Measurements from ENCODE around the gene CTDSP1.
A peak's percentile ranks its signal among the peaks of the same experiment; 100 is the strongest.

CTDSP1 gene

DNA sequence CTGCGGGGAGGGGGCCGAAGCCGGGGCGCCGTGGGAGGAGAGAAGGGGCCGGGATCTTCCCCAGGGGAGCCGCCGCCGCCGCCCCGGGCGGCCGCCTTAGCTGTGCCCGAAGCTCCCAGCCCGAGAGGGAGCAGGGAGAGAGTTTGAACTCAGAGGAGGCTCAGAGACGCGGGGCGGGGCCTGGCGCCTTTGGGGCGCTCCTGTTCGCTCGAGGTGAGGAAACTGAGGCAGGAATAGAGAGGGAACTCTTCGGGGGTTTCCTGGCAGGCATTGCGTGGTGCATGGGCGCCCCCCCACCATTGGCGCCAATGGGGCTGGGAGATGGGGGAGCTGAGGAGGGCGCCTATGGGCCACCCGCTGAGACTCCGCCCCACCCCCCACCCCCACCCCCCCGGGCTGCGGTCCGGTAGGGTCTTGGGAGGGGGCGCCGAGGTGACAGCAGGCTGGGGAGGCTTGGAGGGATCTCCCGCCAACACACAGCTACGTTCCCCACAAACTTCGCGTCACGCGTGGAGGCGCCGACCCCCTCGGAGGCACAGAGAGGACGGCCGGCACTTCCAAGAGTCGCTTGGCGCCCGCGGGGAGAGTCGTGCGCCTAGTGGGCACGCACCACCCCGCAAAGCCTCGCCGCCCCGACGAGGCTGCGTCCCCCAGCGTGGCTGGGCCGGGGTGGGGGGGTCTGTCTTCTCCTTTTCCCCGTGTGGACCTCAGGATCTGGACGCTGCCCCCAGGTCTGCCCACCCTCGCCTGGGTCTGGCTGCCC, 680 bp downstream of the CTDSP1 start:
- DNase-seq (ENCODE audit: low read depth): no peak

DNA sequence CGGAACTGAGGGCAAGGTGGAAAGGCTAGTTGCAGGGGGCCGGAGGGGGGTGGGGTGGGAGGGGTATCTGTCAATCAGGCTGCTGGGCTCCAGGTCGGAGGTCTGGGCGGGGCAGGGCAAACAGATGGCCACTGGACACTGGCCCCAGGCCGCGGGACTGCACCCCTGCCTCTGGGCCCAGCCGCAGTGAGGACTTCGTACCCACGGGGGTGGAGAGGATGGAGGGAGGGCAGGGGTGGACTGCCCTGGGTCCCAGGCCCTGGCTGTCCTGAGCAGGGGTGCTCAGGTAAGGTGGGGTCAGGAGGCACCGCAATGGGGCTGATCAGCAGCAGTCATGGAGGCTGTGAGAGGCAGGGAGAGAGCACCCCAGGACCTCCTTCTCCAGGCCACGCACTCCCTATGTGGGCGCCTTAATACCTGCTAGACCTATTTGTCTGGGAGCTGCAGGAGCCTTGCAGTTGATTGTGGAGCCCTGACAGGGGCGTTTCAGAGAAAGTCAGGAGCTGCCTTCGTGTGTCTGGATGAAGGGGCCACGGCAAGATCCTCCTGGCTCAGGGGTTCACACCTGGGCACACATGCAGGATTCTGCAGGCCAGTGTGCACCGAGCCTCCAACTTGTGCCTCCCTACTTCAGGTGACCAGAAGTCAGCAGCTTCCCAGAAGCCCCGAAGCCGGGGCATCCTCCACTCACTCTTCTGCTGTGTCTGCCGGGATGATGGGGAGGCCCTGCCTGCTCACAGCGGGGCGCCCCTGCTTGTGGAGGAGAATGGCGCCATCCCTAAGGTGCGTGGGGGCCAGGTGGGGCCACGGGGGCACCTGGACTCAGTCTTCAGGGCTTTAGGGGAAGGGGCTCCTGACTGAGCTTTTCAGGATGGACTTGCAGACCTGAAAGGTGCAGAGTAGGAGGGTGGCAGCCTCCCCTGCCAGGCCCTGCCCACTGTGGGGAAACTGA, 1.5 kb downstream of the CTDSP1 start:
- no peak for DNase-seq (ENCODE audit: low read depth)

DNA sequence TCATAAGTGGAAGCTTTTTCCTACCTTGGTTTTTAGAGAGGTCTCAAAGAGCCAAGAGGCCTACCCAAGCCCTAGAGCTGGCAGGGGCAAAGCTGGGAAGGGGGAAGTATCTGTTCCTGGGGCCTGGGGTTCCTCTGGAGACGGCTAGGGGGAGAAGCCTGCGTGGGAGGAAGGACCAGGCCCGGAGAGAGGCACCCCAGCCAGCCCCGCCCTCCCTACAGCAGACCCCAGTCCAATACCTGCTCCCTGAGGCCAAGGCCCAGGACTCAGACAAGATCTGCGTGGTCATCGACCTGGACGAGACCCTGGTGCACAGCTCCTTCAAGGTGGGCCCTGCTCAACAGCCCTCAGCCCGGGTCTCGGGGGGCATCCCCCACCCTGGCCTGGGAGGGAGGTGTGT, 2.2 kb downstream of the CTDSP1 start:
- no peak for DNase-seq (ENCODE audit: low read depth)

DNA sequence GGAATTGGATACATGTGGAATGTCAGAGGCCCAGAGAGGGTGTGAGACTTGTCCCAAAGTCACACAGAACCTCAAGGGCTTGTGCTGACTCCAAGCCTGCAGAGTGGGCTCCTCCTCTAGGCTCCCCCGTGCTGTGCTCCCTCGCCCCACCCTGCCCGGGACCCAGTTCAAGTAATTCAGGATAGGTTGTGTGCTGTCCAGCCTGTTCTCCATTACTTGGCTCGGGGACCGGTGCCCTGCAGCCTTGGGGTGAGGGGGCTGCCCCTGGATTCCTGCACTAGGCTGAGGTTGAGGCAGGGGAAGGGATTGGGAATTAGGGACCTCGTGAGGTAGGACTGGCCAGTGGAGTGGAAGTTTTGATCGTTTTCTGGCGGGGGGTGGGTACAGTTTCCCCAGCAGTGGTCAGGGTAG, 2.8 kb downstream of the CTDSP1 start:
- no peak for DNase-seq (ENCODE audit: low read depth)

DNA sequence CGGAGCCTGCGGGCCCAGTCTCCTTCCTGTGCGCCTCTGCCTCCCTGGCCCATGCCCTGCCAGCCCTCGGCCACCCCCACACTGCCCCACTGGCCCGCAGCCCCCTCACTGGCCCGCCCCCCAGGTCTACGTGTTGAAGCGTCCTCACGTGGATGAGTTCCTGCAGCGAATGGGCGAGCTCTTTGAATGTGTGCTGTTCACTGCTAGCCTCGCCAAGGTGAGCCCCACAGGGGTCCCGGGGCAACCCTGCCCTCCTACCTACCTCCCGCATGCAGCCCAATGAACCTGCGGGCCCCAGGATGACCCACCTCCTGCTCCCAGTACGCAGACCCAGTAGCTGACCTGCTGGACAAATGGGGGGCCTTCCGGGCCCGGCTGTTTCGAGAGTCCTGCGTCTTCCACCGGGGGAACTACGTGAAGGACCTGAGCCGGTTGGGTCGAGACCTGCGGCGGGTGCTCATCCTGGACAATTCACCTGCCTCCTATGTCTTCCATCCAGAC, 3.3 kb downstream of the CTDSP1 start:
- DNase-seq (ENCODE audit: low read depth): no peak

DNA sequence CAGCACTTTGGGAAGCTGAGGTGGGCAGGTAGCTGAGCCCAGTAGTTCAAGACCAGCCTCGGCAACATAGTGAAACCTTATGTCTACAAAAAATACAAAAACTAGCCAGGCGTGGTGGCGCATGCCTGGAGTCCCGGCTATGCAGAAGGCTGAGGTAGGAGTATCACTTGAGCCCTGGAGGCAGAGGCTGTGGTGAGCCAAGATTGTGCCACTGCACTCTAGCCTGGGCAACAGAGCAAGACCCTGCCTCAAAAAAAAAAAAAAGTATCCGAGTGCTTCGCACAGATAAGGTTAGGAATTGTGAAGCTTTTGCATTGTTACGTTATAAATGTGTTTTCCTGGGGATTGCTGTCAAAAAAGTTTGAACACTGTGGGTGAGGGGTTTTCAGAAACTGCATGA, 4.1 kb downstream of the CTDSP1 start:
- DNase-seq (ENCODE audit: low read depth): no peak

DNA sequence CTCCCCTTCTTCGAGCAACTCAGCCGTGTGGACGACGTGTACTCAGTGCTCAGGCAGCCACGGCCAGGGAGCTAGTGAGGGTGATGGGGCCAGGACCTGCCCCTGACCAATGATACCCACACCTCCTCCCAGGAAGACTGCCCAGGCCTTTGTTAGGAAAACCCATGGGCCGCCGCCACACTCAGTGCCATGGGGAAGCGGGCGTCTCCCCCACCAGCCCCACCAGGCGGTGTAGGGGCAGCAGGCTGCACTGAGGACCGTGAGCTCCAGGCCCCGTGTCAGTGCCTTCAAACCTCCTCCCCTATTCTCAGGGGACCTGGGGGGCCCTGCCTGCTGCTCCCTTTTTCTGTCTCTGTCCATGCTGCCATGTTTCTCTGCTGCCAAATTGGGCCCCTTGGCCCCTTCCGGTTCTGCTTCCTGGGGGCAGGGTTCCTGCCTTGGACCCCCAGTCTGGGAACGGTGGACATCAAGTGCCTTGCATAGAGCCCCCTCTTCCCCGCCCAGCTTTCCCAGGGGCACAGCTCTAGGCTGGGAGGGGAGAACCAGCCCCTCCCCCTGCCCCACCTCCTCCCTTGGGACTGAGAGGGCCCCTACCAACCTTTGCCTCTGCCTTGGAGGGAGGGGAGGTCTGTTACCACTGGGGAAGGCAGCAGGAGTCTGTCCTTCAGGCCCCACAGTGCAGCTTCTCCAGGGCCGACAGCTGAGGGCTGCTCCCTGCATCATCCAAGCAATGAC, 4.8 kb downstream of the CTDSP1 start:
- DNase-seq (ENCODE audit: low read depth): no peak

DNA sequence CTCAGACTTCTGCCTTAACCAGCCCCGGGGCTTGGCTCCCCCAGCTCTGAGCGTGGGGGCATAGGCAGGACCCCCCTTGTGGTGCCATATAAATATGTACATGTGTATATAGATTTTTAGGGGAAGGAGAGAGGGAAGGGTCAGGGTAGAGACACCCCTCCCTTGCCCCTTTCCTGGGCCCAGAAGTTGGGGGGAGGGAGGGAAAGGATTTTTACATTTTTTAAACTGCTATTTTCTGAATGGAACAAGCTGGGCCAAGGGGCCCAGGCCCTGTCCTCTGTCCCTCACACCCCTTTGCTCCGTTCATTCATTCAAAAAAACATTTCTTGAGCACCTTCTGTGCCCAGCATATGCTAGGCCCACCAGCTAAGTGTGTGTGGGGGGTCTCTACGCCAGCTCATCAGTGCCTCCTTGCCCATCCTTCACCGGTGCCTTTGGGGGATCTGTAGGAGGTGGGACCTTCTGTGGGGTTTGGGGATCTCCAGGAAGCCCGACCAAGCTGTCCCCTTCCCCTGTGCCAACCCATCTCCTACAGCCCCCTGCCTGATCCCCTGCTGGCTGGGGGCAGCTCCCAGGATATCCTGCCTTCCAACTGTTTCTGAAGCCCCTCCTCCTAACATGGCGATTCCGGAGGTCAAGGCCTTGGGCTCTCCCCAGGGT, 5.5 kb downstream of the CTDSP1 start:
- DNase-seq (ENCODE audit: low read depth): no peak

DNA sequence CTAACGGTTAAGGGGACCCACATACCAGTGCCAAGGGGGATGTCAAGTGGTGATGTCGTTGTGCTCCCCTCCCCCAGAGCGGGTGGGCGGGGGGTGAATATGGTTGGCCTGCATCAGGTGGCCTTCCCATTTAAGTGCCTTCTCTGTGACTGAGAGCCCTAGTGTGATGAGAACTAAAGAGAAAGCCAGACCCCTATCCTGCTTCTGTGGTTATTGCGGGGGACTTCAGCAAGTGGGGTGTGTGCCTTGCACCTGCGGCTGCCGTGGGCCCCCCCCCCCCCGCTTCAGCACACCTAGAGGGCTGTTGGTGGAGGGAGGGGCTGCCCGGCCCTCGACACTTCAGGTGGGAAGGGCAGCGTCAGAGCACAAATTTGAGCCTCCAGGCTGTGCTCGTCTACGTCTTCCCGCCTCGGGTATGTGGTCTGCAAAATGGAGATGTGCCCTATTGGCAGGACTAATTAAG, 6.1 kb downstream of the CTDSP1 start:
- DNase-seq (ENCODE audit: low read depth): no peak

DNA sequence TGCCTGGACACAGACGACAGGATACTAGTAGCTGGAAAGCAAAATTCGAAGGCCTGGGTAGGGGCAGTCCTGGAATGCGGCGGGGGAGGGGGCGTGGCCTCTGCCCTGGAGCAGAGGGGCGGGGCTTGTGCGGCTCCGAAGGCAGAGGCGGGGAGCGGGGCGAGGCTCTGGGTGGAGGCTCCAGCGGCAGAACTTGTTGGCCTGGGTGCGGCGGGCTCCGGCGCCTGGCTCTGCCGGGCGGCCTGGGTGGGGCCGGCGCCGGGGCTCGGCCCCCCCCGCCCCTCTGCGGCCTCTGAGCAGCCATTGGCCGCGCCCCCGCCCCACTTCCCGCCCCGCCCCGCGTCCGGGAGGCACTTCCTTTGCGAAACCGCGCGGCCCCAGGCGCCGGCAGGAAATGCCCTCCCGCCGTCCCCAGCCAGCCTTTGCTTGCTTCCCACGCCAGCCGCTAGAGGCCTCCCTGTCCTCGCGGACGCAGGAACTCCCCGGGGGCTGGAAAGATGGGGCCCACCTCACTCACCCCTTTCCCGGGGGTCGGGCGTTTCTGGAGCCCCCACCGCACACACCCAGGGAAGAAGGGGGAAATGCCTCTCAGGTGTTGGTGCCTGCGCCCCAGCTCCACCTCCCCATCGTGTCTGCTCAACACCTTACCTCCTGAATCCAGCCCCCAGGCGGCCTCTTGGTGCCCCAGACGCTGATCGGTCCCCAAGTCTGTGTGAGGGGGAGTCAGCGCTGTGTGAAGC, 6.7 kb downstream of the CTDSP1 start:
- DNase-seq (ENCODE audit: low read depth): peak; percentile 92

DNA sequence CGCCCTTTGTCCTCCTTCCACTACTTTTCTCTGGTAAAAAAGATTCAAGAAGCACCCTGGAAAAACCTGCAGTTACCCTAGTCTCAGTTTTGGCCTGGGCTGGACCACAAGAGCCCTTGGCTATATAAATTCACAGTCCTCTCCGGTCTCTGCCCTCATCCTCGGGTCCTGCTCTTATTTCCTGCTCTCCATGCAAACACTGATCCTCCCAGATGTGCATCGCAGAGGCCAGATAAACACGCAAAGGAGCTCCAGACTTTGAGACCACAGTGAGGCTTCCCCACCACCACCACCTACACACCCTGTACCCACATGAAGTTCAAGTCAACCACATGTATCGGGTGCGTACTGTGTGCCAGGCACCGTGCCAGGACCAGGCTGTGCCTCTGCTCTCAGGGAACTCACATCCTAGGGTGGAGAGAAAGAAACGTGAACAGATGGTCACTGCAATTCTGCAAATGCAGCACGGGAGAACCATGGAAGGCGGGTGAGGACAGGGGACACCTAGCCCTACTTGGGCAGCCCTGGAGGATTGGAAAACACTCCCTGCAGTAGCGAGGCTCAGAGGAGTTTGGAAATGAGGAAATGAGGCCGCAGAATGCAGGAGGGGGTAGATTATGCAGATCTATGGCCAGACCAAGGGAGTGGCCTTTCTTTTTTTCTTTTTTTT, 7.4 kb downstream of the CTDSP1 start:
- DNase-seq (ENCODE audit: low read depth): no peak

DNA sequence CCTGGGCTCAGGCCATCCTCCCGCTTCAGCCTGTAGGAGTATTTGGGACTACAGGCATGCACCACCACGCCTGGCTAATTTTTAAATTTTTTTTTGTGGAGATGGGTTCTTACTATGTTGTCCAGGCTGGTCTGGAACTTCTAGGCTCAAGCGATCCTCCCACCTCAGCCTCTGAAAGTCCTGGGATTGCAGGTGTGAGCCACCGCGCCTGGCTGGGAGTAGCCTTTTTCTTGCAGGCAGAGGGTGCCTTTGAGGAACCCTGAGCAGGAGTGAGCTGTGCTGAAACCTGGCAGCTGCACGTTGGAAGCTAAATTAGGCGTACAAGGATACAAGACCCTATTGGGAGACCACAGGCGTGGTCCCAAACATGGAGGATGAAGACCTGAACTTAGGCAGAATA, 8.0 kb downstream of the CTDSP1 start:
- DNase-seq (ENCODE audit: low read depth): no peak

DNA sequence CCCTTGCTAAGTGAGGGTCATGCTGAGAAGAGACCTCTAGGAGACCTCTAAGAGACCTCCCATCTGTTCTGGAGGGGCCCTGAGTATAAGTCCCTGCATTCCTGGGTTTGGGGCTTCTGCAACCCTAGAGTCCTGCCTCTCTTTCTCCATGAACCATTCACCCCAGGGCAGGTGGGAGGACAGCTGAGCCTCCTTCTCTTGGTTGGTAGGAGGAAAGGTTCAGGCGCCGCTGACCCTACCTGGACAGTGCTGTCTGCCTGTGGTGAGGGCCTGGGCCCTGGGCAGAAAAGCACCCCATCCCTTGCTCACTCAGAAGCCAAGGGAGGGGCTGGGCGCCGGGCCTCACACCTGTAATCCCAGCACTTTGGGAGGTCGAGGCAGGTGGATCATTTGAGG, 18.7 kb downstream of the CTDSP1 start:
- no peak for DNase-seq (ENCODE audit: low read depth)

DNA sequence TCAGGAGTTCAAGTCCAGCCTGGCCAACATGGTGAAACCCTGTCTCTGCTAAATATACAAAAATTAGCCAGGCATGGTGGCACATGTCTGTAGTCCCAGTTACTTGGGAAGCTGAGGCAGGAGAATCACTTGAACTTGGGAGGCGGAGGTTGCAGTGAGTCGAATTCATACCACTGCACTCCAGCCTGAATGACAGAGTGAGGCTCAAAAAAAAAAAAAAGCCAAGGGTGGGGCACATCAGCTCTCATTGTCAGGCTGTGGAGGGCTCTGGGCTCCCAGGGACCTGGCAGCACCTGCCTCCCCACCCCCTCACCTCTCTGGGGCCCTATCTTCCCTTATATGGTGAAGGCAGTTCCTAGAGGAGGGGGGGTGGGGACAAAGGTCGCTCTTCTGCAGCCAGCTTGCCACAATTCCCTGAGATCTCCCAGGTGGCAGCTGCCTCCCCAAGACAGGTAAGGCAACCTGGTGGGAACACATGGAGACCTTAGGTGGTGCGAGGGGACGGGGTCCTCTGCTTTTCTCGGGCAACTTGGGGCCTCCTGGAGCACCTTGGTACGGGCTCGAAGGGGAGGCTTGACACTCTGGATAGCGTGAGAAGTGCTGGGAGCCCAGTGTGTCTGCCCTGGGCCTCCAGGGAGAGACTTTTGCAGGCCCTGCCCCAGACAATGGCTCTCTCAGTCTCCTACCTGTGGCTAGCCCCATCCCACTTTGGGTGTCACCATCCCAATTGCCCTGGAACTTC, 19.2 kb downstream of the CTDSP1 start, which contains the start of gene VIL1:
Gene VIL1, plus strand, starts transcription at position 407 of the 742 bp plus-strand sequence. CDS start 4,656 bp downstream, outside the sequence.
- DNase-seq (ENCODE audit: low read depth): no peak

DNA sequence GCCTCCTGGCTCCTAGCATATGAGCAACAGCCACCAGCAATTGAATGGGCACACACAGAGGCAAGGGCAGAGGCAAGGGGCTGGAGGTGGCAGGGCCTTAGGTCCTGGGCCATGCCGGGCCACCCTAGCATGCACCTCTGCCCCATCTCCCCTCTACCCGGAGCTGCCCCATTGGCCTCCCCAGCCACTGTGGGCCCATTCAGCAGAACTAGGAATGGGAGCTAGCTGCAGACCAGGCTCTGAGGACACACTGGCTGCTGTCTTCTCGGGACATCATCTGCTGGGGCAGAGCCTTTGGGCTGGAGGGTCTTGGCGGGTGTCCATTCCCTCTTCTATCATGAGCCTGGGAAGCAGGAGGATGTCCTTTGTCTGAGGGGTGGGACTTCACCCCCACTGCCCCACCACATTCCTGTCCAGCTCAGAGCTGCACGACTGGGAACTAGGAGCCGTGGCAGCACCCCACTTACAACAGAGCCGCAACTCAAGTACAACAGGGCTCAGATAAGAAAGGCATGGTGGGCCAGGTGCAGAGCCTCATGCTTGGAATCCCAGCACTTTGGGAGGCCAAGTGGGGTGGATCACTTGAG, 20.1 kb downstream of the CTDSP1 start:
- DNase-seq (ENCODE audit: low read depth): no peak

DNA sequence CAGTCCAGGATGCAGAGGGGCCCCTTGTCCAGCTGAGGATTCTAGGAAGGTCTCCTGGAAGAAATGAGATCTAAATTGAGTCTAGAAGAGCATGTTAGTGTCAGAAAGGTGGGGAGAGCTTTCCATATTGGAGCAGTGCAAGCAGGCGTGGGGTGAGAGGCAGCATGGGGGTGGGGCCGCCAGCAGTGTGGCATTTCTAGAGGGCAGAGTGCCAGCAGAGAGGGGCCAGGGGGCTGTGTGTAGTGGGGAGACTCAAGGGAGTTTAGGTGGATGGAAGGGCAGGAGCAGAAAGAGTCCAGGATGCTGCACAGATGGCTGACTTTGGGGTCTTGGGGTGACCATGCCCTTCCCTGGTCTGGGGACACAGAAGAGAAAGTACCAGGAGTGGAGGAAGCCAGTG, 21.4 kb downstream of the CTDSP1 start:
- DNase-seq (ENCODE audit: low read depth): no peak

DNA sequence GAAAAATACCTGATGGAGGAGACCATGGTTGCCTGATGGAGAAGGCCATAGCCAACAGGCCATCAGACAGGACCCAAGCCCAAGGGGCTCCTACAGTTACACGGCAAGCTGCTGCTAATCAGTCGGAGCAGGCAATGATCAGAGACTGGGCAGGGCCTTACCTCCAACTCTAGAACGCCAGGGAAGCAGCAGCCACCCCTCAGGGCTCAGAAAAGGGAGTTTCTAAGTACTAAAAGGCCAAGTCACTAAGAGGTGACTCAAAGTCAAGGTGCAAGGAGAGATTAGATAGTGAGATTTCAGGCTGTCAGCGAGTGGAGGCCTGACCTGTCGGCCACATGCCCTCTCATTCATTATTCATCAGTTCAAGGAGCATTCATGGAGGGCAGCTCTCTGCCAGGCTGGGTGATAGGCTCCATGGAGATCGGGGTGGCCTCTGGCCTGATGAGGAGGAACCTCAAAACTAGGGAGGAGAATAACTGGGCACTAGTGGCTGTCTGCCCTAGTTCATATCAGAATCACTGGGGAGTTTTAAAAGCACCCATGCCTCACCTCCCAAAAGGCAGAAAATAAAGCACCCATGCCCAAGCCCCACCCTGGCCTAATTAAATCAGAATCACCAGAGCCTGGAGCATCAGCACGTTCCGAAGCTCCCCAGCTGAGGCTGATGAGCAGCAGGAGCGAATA, 22.9 kb downstream of the CTDSP1 start:
- no peak for DNase-seq (ENCODE audit: low read depth)

DNA sequence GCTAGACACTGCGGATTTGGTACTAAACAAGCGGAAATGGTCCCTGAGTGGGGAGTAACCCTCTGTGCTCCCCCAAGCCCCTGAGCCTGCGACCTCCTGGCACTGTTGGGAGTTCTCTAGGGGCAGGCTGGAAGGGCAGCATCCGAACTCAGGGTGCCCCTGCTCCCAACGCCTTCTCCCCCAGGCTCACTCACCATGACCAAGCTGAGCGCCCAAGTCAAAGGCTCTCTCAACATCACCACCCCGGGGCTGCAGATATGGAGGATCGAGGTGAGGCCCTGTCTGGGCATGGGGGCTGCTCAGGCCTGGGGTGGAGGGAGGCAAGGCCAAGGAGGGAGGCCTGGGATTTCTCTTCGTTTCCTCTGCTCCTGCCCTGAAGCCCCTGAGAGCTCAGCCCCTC, 23.9 kb downstream of the CTDSP1 start:
- DNase-seq (ENCODE audit: low read depth): no peak

DNA sequence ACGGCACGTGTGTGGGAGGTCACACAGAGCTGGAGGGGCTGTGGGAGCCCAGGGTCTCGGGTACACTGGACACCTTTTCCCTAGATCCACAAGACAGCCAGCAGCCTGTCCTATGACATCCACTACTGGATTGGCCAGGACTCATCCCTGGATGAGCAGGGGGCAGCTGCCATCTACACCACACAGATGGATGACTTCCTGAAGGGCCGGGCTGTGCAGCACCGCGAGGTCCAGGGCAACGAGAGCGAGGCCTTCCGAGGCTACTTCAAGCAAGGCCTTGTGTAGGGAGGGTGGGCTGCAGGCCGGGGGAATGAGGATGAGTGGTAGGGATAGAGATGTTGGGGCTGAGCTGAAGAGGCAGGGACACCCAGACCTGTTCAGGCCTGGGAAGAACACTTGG, 25.9 kb downstream of the CTDSP1 start:
- DNase-seq (ENCODE audit: low read depth): no peak

Measured in stimulated activated CD8-positive, alpha-beta memory T cell treated with anti-CD3 and anti-CD28 coated beads, Interleukin-15, amount 100 ng/mL, for 24 hours (primary cell).